Neural crest cell (in vitro differentiated cells): Measurements from ENCODE around the gene FAM240B. TPM values are rescaled to one million over a fixed set of nuclear protein-coding genes. Genes with fewer than 3 reads are reported as not detected.
A peak's percentile ranks its signal among the peaks of the same experiment; 100 is the strongest.

Experiments used
- DNase-seq: peaks from one replicate; pipeline ENCODE4 v3.0.0; 2021; ENCODE audit warnings: low read depth, mixed read lengths, low spot score
- H3K27ac Mint-ChIP-seq: one replicate; pipeline ENCODE4 v1.8.0; 2021; ENCODE audit warnings: mild to moderate bottlenecking, mixed read lengths; ENCODE audit not compliant: unreplicated experiment
- H3K27me3 Mint-ChIP-seq: 2 replicates; pipeline ENCODE4 v1.8.0; 2021; ENCODE audit warnings: low read depth, mild to moderate bottlenecking, mixed read lengths
- H3K36me3 Mint-ChIP-seq: 2 replicates; pipeline ENCODE4 v1.8.0; 2021; ENCODE audit warnings: low read depth, mild to moderate bottlenecking, mixed read lengths
- H3K4me1 Mint-ChIP-seq: 2 replicates; pipeline ENCODE4 v1.8.0; 2021; ENCODE audit warnings: mixed read lengths
- H3K4me3 Mint-ChIP-seq: one replicate; pipeline ENCODE4 v1.8.0; 2021; ENCODE audit warnings: mild to moderate bottlenecking, mixed read lengths
- H3K9me3 Mint-ChIP-seq: 2 replicates; pipeline ENCODE4 v1.8.0; 2021; ENCODE audit warnings: mixed read lengths
- CTCF ChIP-seq: fragments of 200-600 bp; sonication (generic); conservative IDR thresholded peaks from 2 replicates; pipeline ENCODE4 v1.5.0; 2021; ENCODE audit warnings: antibody characterized with exemption, mild to moderate bottlenecking
- total RNA-seq: library from RNA; stranded (reverse); gene quantifications from 2 replicates; pipeline ENCODE4 v1.2.1, GENCODE V29; 2021

Gene FAM240B
- total RNA-seq, 1 donor from 2014 or later = not detected

GRCh38 chr9:38715684-38716083, 4.2 kb downstream of the FAM240B start:
- no peak overlapping the region for H3K27ac Mint-ChIP-seq
- no peaks in the 10 kb centered on the region for H3K36me3 Mint-ChIP-seq
- no peak overlapping the region for H3K4me3 Mint-ChIP-seq
- TF ChIP-seq CTCF = no peak
- peaks cover 4% of the 10 kb centered on the region for H3K4me1 Mint-ChIP-seq
- no peaks in the 10 kb centered on the region for H3K9me3 Mint-ChIP-seq
- DNase-seq = no peak
- H3K27me3 Mint-ChIP-seq = no peaks in the 10 kb centered on the region

GRCh38 chr9:38713426-38713825, 6.5 kb downstream of the FAM240B start:
- Mint-ChIP-seq H3K4me3 (no peak overlapping the region), H3K27me3 (no peaks in the 10 kb centered on the region), H3K9me3 (no peaks in the 10 kb centered on the region), H3K4me1 (peaks cover 4% of the 10 kb centered on the region), H3K27ac (no peak overlapping the region), H3K36me3 (no peaks in the 10 kb centered on the region)
- no peak for TF ChIP-seq CTCF
- DNase-seq = no peak

GRCh38 chr9:38708759-38709158, 11.2 kb downstream of the FAM240B start:
- TF ChIP-seq CTCF = no peak
- Mint-ChIP-seq H3K27me3 (peaks cover 2% of the 10 kb centered on the region), H3K4me1 (no peaks in the 10 kb centered on the region), H3K36me3 (no peaks in the 10 kb centered on the region), H3K9me3 (no peaks in the 10 kb centered on the region), H3K4me3 (no peak overlapping the region), H3K27ac (no peak overlapping the region)
- no peak for DNase-seq

GRCh38 chr9:38707885-38708637, 11.9 kb downstream of the FAM240B start:
- Mint-ChIP-seq H3K36me3 (no peaks in the 10 kb centered on the region), H3K9me3 (peaks cover 4% of the 10 kb centered on the region), H3K27me3 (peaks cover 2% of the 10 kb centered on the region), H3K4me1 (no peaks in the 10 kb centered on the region), H3K4me3 (no peak overlapping the region), H3K27ac (no peak overlapping the region)
- TF ChIP-seq CTCF = peak; percentile 39
- no peak for DNase-seq

GRCh38 chr9:38706493-38706892, 13.4 kb downstream of the FAM240B start:
- no peak overlapping the region for H3K27ac Mint-ChIP-seq
- H3K4me3 Mint-ChIP-seq = no peak overlapping the region
- H3K4me1 Mint-ChIP-seq = no peaks in the 10 kb centered on the region
- H3K27me3 Mint-ChIP-seq = peaks cover 2% of the 10 kb centered on the region
- no peak for DNase-seq
- no peaks in the 10 kb centered on the region for H3K36me3 Mint-ChIP-seq
- TF ChIP-seq CTCF = no peak
- peaks cover 4% of the 10 kb centered on the region for H3K9me3 Mint-ChIP-seq
